HG02623 (cell line): Measurements from ENCODE around the gene ADAMTSL3.
"Not testable (repeated sequence)": the region's sequence is repeated elsewhere in the genome, so short reads cannot be mapped to it uniquely, and the experiment has no call there.

Experiments
- ATAC-seq: cut with Tn5 transposase; IDR thresholded peaks from one replicate; pipeline ENCODE4 v1.9.1; 2021; ENCODE audit warnings: moderate library complexity; ENCODE audit not compliant: unreplicated experiment

Gene ADAMTSL3

DNA sequence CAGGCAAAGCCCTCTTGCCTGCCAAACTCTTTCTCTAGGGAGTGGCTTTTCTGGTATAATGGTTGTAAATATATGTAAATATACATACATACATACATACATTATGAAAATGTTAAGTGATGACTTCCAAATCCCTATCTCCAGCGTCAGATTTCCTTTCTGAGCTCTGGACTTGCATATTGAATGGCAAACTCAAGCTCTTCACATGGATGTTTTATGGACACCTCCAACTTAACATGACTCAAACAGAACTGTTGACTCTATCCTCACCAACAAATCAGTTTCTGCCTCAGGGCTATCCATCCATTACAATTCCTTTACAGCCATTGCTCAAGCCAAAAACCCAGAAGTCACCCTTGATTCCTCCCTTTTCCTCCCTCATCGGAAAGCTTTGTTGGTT, 45.1 kb downstream of the ADAMTSL3 start:
- no peak for ATAC-seq

DNA sequence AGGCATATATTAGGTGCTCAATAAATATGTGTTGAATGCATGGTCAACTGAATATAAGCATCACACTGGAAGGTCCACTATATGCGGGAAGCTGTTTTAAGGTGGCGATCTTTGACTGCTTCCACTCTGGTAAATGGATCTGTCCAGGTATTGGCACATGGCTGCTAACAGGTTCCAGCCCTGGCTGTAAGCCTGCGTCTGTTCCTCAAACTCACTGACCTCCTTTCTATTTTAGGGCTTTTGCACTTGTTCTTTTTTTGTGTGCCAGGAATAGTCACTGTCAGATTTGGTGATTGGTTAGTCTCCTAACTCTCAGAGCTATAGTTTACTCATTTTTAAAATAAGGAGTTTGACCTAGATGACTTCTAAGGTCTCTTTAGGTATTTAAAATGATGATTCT, 46.2 kb downstream of the ADAMTSL3 start:
- no peak for ATAC-seq

DNA sequence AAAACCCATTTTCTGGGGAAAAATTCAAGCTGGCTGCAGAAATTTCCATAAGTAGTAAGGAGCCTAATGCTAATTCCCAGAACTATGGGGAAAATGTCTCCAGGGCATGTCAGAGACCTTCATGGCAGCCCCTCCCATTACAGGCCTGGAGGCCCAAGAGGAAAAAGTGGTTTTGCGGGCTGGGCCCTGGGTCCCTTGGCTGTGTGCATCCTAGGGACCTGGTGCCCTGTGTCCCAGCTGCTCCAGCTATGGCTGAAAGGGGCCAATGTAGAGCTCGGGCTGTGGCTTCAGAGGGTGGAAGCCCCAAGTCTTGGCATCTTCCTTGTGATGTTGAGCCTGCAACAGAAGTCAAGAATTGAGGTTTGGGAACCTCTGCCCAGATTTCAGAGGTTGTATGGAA, 48.4 kb downstream of the ADAMTSL3 start:
- ATAC-seq = not testable (repeated sequence)

DNA sequence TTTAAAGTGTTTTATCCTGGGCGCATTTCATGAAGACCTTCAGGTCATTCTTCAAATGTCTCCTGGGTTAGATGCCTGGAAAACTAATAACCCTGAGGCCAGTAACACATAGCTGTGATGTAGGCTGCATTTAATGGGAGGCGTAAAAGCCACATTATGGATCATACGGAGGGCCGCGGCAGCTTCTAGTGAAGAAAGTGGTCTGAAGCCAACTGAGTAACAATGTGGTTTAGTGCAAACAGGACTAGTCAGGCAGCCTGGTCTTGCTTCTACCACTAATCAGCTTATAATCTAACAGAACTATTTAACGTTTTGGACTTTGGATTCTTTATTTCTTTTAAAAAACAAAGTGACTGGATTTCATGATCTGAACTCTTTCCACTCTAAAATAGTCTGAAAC, 54.4 kb downstream of the ADAMTSL3 start:
- ATAC-seq = no peak

DNA sequence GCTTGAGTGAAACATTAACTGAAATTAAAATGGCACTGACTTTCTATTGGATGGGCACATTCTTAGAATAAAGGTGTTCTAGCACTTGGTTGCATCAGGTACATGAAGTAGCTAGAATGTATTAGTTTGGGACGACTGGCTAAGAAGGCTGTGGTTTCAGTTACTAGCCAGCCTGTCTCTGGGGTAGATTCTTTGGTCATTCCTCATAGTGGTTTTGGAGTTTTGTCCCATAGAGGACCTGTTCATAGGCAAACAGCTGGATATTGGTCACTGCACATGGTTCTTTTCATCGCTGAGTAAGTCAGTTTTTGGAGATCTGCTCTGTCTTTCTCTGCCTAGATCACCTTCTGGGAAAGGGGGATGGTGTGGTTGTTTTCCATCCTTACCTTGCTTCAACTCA, 55.3 kb downstream of the ADAMTSL3 start:
- no peak for ATAC-seq

DNA sequence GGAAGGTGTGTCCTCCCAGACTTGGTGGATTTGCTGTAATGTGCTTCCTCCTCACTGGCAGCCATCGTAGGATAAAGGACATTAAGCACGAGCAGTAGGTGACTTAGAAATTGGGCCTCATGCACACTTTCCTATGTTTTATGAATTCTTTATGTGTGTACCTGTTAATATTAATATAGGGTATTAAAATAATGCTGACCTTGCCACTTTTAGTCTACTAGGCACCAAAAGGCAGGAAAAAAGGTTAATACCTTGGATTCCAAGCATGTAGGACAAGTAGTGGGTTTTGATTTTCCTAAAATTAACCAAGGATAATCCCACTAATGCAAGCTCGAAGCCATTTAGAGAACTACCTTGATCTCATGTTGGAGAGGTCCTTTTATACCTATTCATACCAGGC, 55.9 kb downstream of the ADAMTSL3 start:
- no peak for ATAC-seq

DNA sequence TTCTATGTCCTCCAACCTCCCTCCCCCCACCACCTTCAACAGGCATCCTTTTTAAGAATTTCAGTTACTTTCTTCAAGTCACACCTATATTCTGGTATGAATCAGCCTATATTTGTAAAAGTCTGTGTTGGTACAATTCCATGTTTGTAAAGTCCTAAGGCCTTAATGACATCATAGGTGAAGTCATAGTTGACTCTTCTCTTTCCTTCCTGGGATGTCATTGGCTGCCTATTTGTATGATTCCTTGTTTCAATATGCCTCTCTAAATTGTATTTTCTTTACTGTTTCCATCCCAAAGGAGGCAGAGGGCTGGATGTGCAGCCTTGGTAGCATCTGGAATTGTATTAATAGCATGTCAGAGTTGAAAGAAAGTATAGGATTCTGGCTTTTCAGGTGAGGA, 56.5 kb downstream of the ADAMTSL3 start:
- no peak for ATAC-seq

DNA sequence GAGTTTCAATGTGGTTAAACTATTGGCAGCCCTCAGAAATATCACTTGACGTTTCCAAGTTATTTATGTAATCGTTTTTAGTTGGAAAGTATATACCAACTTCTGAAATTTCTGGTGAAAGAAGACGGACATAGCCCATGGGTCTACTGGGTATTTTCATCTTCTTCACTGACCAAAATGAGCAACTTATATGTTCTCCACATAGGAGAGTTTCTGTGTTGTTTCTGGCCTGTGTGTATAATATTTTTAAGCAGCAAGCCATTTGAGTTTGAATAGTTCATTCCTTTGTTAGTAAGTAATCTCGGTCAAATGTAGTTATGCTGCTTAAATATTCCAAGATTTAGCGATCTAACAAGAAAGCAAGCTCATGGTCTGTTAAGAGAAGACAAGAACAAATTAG, 57.3 kb downstream of the ADAMTSL3 start:
- ATAC-seq = no peak

DNA sequence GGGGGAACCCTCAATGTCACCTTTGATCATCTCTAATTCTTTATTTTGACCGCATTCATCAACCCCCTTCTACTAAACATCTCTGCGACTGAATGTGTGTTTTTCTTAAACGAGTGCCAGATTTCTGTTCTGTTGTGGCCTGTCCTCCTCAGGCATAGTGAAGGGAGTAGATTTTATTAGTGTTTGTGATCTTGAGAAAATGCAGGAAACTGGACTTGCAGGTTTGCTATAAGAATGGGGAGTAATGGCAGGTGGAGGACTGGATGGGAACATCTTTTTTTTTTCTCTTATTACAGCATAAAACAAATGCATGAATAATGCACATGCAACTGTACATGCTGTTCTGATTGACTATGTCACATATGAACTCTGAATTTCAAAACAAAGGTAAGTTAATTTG, 59.3 kb downstream of the ADAMTSL3 start:
- ATAC-seq = no peak

DNA sequence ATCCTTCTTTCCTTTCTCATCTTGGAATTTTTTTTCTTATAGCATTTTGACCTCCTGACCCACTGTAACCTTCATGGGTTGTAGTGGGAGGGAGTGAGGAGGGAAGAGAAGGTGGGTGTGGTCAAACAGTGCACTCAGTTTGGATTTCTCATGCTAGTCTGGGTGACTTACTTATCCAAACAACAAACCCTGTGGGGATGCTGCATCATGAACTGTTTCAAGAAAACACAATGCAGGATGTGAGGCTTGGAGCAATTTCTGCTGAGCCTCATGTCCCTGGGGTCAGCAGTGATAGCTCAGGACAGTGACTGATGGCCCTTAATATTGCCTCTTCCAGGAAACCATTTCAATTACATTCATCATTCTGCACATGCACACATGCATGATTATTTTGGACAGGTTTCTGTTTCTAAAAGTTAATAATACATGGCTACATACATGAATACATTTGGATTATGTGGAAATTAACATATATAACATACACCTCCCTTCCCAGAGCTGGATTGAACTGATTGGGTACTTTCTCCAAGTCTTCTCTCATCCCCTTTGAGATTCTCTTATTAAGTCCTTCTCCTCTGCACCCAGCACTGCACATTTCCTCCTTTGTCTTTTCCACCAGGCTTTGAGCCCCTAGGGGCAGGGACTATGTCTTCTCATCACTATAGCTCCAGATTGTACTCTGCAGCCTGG, 61.2 kb downstream of the ADAMTSL3 start:
- ATAC-seq = no peak

DNA sequence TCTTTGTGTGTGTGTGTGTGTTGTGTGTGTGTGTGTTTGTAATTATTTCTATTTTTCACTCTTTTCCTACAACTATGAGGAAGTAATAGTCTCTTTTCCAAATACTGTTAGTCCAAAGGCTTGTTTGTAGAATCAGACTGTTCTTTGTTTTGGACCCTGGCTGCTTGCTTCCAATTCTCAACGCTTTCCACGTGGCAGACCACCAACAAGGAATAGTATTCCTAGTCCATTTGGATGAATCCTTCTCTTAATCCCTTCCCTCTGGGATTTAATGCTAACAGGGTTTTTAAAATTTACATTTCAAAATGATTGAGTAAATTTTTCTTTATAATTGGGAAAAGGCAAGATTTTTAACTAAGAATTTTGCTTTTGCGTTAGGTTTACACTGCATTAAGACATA, 62.7 kb downstream of the ADAMTSL3 start:
- no peak for ATAC-seq

DNA sequence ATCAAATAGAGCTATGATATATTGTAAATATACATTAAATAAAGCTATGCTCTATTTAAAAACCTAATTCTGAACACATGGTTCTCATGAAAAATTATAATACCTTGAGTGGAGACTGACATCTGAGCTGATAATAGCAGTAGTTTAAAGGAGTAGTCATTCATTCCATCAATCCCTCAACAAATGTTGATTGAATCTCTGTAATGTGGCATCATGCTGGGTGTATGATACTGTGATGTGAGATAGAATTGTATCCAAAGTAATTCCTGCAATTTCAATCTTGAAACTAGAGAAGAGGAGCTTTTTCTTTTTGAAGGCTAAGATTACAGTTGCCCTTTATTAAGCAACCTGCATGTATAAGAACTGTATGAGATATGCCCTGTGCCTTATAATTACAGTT, 63.1 kb downstream of the ADAMTSL3 start:
- no peak for ATAC-seq

DNA sequence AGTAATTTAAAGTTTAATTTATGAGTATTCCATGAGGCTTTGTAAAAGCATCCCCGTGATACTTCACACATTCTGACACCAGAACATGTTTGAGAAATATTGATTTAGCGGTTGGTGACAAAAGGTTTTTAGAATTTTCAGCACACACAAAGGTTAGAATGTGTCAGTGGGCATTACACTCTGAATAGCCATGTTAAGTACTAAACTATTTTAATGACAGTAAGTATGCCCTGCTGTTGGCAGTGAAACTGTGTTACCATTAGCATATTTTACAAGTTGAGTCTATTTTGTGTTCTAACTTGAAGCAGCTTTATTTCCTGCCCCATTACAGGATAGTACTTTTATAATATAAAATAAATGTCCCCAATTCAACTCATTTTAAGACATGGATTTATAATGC, 66.5 kb downstream of the ADAMTSL3 start:
- no peak for ATAC-seq

DNA sequence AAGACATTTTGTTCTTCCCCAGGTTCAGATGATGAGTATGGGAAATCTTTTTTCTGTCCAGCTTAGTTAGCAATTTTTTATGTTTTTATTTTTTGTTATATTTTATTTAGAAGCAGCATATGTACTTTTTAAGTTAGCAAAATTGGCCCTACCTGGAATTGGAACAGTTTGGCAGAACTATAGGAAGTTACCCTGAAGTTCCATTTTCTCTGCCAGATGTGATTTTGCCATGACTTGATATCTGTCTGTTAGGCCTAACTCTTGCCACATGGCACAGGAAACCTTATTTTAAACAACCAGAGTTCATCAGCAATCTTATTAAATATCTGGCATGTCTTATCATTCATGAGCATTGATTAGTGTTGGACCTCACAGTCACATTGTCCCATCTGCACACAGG, 67.1 kb downstream of the ADAMTSL3 start:
- ATAC-seq = no peak

DNA sequence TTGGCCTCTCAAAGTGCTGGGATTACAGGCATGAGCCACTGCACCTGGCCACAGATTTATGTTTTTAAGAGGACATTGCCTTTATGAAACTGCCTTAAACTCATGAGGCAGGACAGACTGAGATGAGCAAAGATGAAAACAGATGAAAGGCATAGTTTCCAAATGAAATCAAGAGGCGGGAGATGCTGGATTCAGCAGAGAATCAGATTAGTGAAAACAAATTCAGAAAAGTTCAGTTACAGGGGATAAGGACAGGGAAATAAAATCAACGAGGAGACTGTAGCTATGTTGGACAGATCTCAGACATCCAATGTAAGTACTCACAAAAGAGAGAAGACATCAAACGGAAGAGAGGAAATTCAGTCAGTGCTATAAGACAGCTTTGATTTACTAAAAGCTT, 68.1 kb downstream of the ADAMTSL3 start:
- no peak for ATAC-seq

DNA sequence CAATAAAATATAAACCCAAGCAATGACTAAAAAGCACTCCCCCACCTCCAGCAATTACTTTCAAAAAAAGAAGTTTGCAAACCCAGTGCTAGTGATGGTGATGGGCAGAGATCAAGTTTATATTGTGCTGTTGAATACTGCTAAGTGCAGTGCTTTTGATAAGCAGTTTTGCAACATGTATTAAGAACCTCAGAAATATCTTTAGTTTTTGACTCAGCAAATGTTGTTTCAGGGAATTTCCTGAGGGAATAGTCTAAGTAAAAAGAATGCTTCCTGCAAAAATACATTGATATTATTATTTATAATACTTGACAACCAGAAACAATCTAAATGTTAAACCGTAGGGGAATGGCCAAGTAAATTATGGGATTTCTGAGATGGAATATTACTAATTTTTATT, 69.3 kb downstream of the ADAMTSL3 start:
- ATAC-seq = no peak

DNA sequence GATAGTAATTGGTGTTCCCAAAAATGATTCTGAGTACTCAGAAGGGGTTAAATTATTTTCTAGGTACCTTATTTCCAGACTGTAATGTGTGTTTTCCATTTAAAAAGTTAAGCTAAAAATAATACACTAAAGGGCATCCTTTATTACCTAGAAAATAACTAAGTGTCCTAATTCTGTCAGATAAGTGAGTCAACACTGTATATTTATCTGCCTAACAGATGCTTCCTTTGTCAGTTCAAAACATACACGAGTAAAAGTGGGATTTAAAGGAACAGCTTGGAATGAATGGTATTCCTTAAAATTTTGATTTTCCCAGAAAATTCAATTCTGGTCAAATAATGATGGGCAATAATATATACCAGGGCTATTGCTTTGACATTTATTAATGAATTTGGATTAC, 78.3 kb downstream of the ADAMTSL3 start:
- no peak for ATAC-seq

DNA sequence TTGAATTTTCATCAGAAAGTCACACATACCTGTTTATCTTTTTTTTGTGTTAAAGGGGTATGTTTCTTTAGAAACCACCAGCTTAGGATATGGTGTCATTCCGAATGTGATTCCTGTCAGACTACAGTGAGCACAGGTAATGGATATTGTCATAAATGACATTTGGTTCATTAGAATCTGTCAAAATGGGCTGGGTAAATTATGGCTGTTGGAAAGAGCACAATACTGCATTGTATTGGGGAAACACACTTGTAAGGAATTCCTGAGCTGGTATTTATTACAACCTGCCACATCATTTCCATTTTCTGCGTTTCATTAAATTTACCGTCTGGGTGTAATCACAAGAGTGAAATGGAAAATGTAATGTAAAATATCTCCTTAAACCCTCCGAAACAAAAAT, 78.8 kb downstream of the ADAMTSL3 start:
- no peak for ATAC-seq

DNA sequence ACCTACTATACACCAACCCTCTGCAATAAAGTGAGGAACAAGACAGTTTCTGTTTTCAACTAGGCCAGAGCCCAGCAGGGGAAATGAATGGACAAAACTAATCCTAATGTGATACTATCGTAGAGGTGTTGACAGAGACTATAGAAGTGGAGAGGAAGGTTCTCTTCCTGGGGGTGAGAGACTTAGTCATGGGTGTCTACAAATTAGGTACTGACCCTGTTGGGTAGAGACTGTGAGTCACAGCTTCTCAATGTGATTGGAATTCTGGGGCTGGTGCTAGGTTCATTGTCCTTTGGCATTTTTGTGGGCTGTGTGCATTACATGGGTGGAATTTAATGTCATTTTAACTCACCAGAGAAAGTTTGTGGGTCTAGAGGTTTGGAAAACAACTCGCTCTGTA, 79.3 kb downstream of the ADAMTSL3 start:
- ATAC-seq = no peak

DNA sequence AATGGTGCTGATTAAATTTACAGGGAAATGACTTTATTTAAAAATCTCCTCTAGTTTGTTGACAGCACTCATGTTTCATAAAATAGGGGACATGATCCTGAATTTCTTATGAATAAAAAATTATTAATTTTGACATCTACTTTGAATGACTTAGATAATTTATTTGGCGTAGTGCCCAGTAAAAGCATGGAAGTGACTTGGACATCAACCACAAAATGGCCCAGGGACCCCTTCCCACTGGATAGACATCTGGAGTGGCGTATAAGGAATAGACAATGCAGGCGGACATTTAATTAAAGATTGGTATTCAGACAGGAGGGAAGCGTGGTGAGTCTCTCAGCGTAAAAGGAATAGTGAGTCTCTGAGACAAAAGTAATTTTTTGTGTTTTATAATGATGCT, 79.8 kb downstream of the ADAMTSL3 start:
- no peak for ATAC-seq

DNA sequence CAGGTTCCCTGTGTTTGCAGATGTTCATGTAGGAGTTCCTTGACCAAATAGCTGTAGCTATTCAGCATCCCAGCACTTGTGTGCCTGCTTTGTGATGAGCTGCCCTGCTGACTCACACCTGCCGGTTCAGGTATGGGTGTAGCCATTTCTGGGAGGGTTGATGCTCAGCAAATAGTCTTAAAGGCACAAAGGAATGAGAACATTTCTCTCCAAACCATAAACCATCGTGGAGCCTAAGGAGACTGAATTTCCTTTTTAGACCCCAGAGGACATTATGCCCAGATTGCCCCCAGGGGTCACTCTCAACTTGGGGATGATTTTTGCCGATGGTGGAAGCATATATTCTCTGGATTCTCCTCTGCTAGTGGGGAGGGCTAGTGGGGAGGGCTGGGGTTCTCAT, 80.6 kb downstream of the ADAMTSL3 start:
- ATAC-seq = no peak

DNA sequence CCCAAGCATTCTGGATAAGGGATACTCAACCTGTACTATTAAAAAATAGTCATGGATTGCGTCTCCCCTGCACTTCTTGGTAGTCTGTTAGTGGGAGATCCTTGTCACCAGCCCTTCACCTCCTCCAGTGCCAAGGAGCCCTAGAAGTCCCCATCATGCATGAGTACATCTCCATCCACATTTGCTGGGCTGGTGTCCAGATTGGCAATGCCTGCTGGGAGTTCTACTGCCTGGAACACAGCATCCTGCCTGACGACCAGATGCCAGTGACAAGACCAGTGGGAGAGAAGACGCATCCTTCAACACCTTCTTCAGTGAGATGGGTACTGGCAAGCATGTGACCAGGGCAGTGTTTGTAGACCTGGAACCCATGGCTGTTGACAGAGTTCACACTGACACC, 85.7 kb downstream of the ADAMTSL3 start:
- ATAC-seq = no peak

DNA sequence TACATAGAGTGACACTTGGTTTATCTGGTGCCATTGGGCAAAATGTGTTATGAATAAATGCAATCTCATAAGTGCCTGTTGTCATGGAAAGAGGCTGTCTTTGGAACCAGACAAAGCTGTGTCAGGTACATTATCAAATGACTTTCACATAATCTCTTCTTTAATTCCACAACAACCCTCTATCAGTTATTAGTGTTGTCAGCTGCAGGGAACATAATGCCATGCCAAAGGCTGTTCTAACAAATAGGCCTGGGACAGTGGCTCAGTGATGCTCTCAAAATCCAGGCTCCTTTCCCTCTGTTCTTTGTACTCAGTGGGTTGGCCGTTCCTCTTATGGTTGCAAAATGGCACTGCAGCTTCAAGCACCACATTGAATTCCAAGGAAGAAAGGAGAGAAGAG, 91.8 kb downstream of the ADAMTSL3 start:
- no peak for ATAC-seq

DNA sequence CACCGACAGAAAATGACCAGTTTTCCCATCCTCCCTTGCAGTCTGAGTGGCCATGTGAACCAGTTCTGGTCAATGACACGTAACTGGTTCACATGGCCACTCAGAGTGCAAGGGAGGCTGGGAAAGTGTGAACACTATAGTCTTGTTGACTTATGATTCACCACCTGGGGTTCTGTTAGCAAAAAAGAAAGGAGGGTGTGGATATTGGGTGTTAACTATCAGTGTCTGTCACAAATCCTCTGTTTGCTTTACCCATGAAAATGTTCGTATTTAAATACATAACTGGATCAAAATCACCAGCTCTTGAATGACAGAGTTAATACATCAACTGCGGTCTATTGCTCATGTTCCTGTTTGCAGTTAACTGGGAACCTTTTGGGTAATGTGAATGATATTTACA, 92.3 kb downstream of the ADAMTSL3 start:
- ATAC-seq = no peak
